ENCODE results near the gene EPB41.
"Not testable (repeated sequence)": the region's sequence is repeated elsewhere in the genome, so short reads cannot be mapped to it uniquely, and the experiment has no call there.

Gene EPB41

GRCh38 chr1:28927648-28928313, 13.4 kb downstream of the EPB41 start:
- DNase-seq (ENCODE audit: low spot score), result peak; percentile 24

GRCh38 chr1:28928314-28928941, 14.1 kb downstream of the EPB41 start:
- no peak for DNase-seq (ENCODE audit: low spot score)

- no peak for DNase-seq (ENCODE audit: low spot score)
These were observed 18.9 kb downstream of the EPB41 start for GRCh38 chr1:28933277-28933676.

- no peak for DNase-seq (ENCODE audit: low spot score)
These were observed 19.5 kb downstream of the EPB41 start for GRCh38 chr1:28933918-28934317.

- no peak for DNase-seq (ENCODE audit: low spot score)
These were observed 20.3 kb downstream of the EPB41 start for GRCh38 chr1:28934676-28935075.

GRCh38 chr1:28935293-28935692, 20.9 kb downstream of the EPB41 start:
- no peak for DNase-seq (ENCODE audit: low spot score)

- no peak for DNase-seq (ENCODE audit: low spot score)
These were observed 21.7 kb downstream of the EPB41 start for GRCh38 chr1:28936094-28936493.

- DNase-seq (ENCODE audit: low spot score), result no peak
These were observed 22.2 kb downstream of the EPB41 start for GRCh38 chr1:28936528-28936927.

- DNase-seq (ENCODE audit: low spot score), result not testable (repeated sequence)
These were observed 29.2 kb downstream of the EPB41 start for GRCh38 chr1:28943581-28943980.

GRCh38 chr1:28950006-28950405, 35.6 kb downstream of the EPB41 start:
- DNase-seq (ENCODE audit: low spot score), result no peak

GRCh38 chr1:28950449-28950848, 36.1 kb downstream of the EPB41 start:
- DNase-seq (ENCODE audit: low spot score), result no peak

GRCh38 chr1:28954126-28954726, 39.9 kb downstream of the EPB41 start:
- DNase-seq (ENCODE audit: low spot score), result no peak

- DNase-seq (ENCODE audit: low spot score), result no peak
These were observed 41.7 kb downstream of the EPB41 start for GRCh38 chr1:28956038-28956464.

- not testable (repeated sequence) for DNase-seq (ENCODE audit: low spot score)
These were observed 47.9 kb downstream of the EPB41 start for GRCh38 chr1:28962114-28962831.

- no peak for DNase-seq (ENCODE audit: low spot score)
These were observed 51.0 kb downstream of the EPB41 start for GRCh38 chr1:28965271-28965870.

- no peak for DNase-seq (ENCODE audit: low spot score)
These were observed 52.2 kb downstream of the EPB41 start for GRCh38 chr1:28966617-28967016.

GRCh38 chr1:28971980-28972771, 57.8 kb downstream of the EPB41 start:
- DNase-seq (ENCODE audit: low spot score), result peak; percentile 76

- peak; percentile 18 for DNase-seq (ENCODE audit: low spot score)
These were observed 59.4 kb downstream of the EPB41 start for GRCh38 chr1:28973596-28974421.

- peak; percentile 40 for DNase-seq (ENCODE audit: low spot score)
These were observed 60.1 kb downstream of the EPB41 start for GRCh38 chr1:28974432-28974831.

- no peak for DNase-seq (ENCODE audit: low spot score)
These were observed 61.9 kb downstream of the EPB41 start for GRCh38 chr1:28976248-28976647.

GRCh38 chr1:28981210-28981609, 66.8 kb downstream of the EPB41 start:
- DNase-seq (ENCODE audit: low spot score), result no peak
